Endothelial cell of umbilical vein (primary cell): Measurements from ENCODE around the gene SMAD2. TPM values are rescaled to one million over a fixed set of nuclear protein-coding genes. Genes with fewer than 3 reads are reported as not detected.

Experiments
- BruUV-seq: library from RNA; stranded (reverse); fragments of 400-500 nt; replicated peaks from 2 replicates; lab custom pipeline; 2021; lab: Mats Ljungman, UMichigan
- CTCF ChIA-PET: fragments of 300-600, 350-600 bp; sonication (Branson Sonifier 250); formaldehyde crosslinking; loops from one replicate; lab custom pipeline; 2021; ENCODE audit warnings: antibody characterized with exemption, inconsistent platforms; lab: Charles Lee
- POLR2A ChIA-PET: fragments of 300-600, 350-600 bp; sonication (Branson Sonifier 250); formaldehyde crosslinking; loops from one replicate; lab custom pipeline; 2021; ENCODE audit warnings: antibody characterized with exemption, inconsistent platforms; lab: Charles Lee
- DNase-seq: peaks from one replicate; pipeline ENCODE4 v3.0.0-alpha.2; 2011; ENCODE audit warnings: low read depth, low spot score
- FAIRE-seq: peaks from 2 replicates; lab custom pipeline; 2011; peaks lifted over from hg19 to GRCh38; lab: Jason Lieb, UNC
- H2AFZ ChIP-seq: 2 replicates; pipeline ENCODE4 v1.6.0; 2012; ENCODE audit warnings: low read depth, low read length, control low read depth, inconsistent platforms
- H3K27ac ChIP-seq: 2 replicates; pipeline ENCODE4 v1.5.1; 2011; ENCODE audit warnings: low read depth, mild to moderate bottlenecking, control low read depth, low read length, moderate library complexity; ENCODE audit not compliant: insufficient read depth
- H3K27me3 ChIP-seq, 2 experiments: 2 replicates each; pipeline versions ENCODE4 v1.6.0 to v1.6.1; 2011; ENCODE audit warnings: low read length in 2 of 2, mixed read lengths in 1 of 2; ENCODE audit not compliant: control insufficient read depth in 2 of 2, insufficient read depth in 2 of 2
- H3K36me3 ChIP-seq, 2 experiments: 2 replicates in 1 of 2; 3 replicates in 1 of 2; pipeline ENCODE4 v1.5.1; 2011; ENCODE audit warnings: low read length in 2 of 2, mild to moderate bottlenecking in 1 of 2, moderate library complexity in 1 of 2; ENCODE audit not compliant: control insufficient read depth in 2 of 2, insufficient read depth in 2 of 2; ENCODE audit errors: extremely low read depth in 1 of 2
- H3K4me1 ChIP-seq: 3 replicates; pipeline ENCODE4 v1.5.1; 2011; ENCODE audit warnings: mild to moderate bottlenecking, low read length; ENCODE audit not compliant: control insufficient read depth, insufficient read depth; ENCODE audit errors: extremely low read depth
- H3K4me2 ChIP-seq: 2 replicates; pipeline ENCODE4 v1.6.1; 2011; ENCODE audit warnings: low read length, control low read depth, mixed read lengths; ENCODE audit not compliant: insufficient read depth
- H3K4me3 ChIP-seq, 3 experiments: fragments of 200-600 bp in 1 of 3; sonication (generic), shearing (Covaris generic) in 1 of 3; replicated peaks in 1 of 3; 2 replicates each; pipeline ENCODE4 v1.5.1; 2011 to 2016; ENCODE audit warnings: control low read depth in 3 of 3, low read length in 3 of 3, mild to moderate bottlenecking in 2 of 3, inconsistent platforms in 1 of 3, low read depth in 1 of 3, moderate library complexity in 1 of 3; ENCODE audit not compliant: insufficient read depth in 1 of 3
- H3K79me2 ChIP-seq: 2 replicates; pipeline ENCODE4 v1.6.0; 2012; ENCODE audit warnings: low read length, inconsistent platforms; ENCODE audit not compliant: control insufficient read depth, insufficient read depth
- H3K9ac ChIP-seq: replicated peaks from 2 replicates; pipeline ENCODE3; 2011; ENCODE audit warnings: low read length, control low read depth; ENCODE audit not compliant: insufficient read depth; ENCODE audit errors: extremely low read depth
- H3K9me1 ChIP-seq: replicated peaks from 3 replicates; pipeline ENCODE4 v1.6.0; 2011; ENCODE audit warnings: mild to moderate bottlenecking, low read length; ENCODE audit not compliant: control insufficient read depth, insufficient read depth; ENCODE audit errors: extremely low read depth
- H3K9me3 ChIP-seq: replicated peaks from 2 replicates; pipeline ENCODE4 v1.5.1; 2012; ENCODE audit warnings: low read length, inconsistent platforms; ENCODE audit not compliant: control insufficient read depth, insufficient read depth
- H4K20me1 ChIP-seq: replicated peaks from 2 replicates; pipeline ENCODE3; 2011; ENCODE audit warnings: mild to moderate bottlenecking, low read length; ENCODE audit not compliant: control insufficient read depth, insufficient read depth; ENCODE audit errors: extremely low read depth
- EZH2 ChIP-seq: IDR thresholded peaks from 2 replicates; pipeline ENCODE4 v1.6.1; 2012; ENCODE audit warnings: borderline replicate concordance, low read depth, mild to moderate bottlenecking, moderate library complexity, low read length, inconsistent platforms; ENCODE audit not compliant: severe bottlenecking
- FOS ChIP-seq: IDR thresholded peaks from 2 replicates; pipeline ENCODE4 v1.6.1; 2011; ENCODE audit warnings: mild to moderate bottlenecking, low read length, moderate library complexity, borderline replicate concordance; ENCODE audit not compliant: insufficient read depth
- GATA2 ChIP-seq: IDR thresholded peaks from 2 replicates; pipeline ENCODE4 v1.7.0; 2011; ENCODE audit warnings: low read depth, mild to moderate bottlenecking, moderate library complexity, mixed read lengths, low read length; ENCODE audit not compliant: insufficient read length, insufficient read depth
- JUN ChIP-seq: IDR thresholded peaks from 2 replicates; pipeline ENCODE4 v1.6.1; 2011; ENCODE audit warnings: borderline replicate concordance, low read depth; ENCODE audit not compliant: insufficient read length, insufficient read depth
- MYC ChIP-seq: IDR thresholded peaks from one replicate; pipeline ENCODE4 v1.6.1; 2011; ENCODE audit warnings: mild to moderate bottlenecking, low read depth, low read length
- POLR2A ChIP-seq: IDR thresholded peaks from 2 replicates; pipeline ENCODE4 v1.6.1; 2012; ENCODE audit warnings: low read depth, mild to moderate bottlenecking, control low read depth, low read length
- POLR2AphosphoS5 ChIP-seq: IDR thresholded peaks from 2 replicates; pipeline ENCODE4 v1.6.1; 2012; ENCODE audit warnings: low read depth, mild to moderate bottlenecking, control low read depth, low read length, moderate library complexity; ENCODE audit not compliant: insufficient read depth
- dilution Hi-C: fragments of 300-500 bp; cut with MboI; formaldehyde crosslinking; loops from one replicate; pipeline ENCODE4 v1.15.0; 2019; ENCODE audit warnings: low sequenced_read_pairs; ENCODE audit not compliant: extremely low pct_ligation_motif_present
- intact Hi-C: fragments of 100-400 bp; cut with micrococcal nuclease; formaldehyde crosslinking; loops from one replicate; pipeline ENCODE4 v1.10.0; 2022
- polyA plus RNA-seq, 4 experiments: library from polyadenylated mRNA; depleted of rRNA in 3 of 4; stranded (reverse) in 3 of 4; unstranded in 1 of 4; fragments of >200 nt; gene quantifications; 2 replicates each; pipeline versions ENCODE4 v1.2.1 to v1.2.3, GENCODE V29; 2011 to 2012; ENCODE audit warnings: missing spikeins in 1 of 4
- total RNA-seq: library from RNA; stranded (reverse); gene quantifications from 2 replicates; pipeline ENCODE4 v1.2.3, GENCODE V29; 2021
- TF ChIP-seq, protein P1 (sequence below): IDR thresholded peaks from 2 replicates; pipeline ENCODE4 v1.6.1; 2011; ENCODE audit not compliant: insufficient read depth, insufficient read length
- TF ChIP-seq, protein P2 (sequence below), 2 donors: IDR thresholded peaks; 1 replicate in 1 of 2; 2 replicates in 1 of 2; pipeline ENCODE4 v1.5.1; 2011; ENCODE audit warnings: low read length in 2 of 2, mild to moderate bottlenecking in 2 of 2, moderate library complexity in 2 of 2, control low read depth in 1 of 2, inconsistent platforms in 1 of 2, low read depth in 1 of 2; ENCODE audit not compliant: insufficient read depth in 1 of 2; ENCODE audit errors: extremely low read depth in 1 of 2

The SMAD2 gene
- total and polyA plus RNA-seq, 2 donors (not counting 3 experiments of a cell fraction or from before 2014, with no cell fraction given) = 40.3 to 123 TPM

DNA sequence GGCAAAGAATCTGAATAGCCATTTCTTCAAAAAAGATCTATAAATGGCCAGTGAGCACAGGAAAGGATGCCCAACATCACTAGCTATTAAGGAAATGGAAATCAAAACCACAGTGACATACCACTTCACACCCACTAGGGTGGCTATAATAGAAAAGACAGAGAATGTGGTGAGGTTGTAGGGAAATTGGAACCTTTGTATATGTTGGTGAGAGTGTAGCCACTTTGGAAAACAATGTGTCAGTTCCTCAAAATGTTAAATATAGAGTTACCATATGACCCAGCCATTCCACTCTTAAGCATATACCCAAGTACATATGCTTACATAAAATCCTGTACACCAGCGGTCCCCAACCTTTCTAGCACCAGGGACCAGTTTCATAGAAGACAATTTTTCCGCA, 152.8 kb downstream of the SMAD2 start:
- no peak overlapping the region for H3K27ac ChIP-seq
- H3K9ac ChIP-seq = no peak overlapping the region
- H2AFZ ChIP-seq = no peak overlapping the region
- ChIA-PET POLR2A (no interaction called here), CTCF (interaction anchor here (1.0 to 1.5 kb wide), 3 partner anchors 10 to 230 kb away, joined by 3 to 7 read pairs (median 4); no protein-coding TSS in a partner anchor)
- no peak for TF ChIP-seq MYC
- TF ChIP-seq, protein P1, sequence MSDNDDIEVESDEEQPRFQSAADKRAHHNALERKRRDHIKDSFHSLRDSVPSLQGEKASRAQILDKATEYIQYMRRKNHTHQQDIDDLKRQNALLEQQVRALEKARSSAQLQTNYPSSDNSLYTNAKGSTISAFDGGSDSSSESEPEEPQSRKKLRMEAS = no peak
- no peak for TF ChIP-seq GATA2
- TF ChIP-seq, protein P2, sequence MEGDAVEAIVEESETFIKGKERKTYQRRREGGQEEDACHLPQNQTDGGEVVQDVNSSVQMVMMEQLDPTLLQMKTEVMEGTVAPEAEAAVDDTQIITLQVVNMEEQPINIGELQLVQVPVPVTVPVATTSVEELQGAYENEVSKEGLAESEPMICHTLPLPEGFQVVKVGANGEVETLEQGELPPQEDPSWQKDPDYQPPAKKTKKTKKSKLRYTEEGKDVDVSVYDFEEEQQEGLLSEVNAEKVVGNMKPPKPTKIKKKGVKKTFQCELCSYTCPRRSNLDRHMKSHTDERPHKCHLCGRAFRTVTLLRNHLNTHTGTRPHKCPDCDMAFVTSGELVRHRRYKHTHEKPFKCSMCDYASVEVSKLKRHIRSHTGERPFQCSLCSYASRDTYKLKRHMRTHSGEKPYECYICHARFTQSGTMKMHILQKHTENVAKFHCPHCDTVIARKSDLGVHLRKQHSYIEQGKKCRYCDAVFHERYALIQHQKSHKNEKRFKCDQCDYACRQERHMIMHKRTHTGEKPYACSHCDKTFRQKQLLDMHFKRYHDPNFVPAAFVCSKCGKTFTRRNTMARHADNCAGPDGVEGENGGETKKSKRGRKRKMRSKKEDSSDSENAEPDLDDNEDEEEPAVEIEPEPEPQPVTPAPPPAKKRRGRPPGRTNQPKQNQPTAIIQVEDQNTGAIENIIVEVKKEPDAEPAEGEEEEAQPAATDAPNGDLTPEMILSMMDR (IDR thresholded peaks at IDR 0.05; ENCODE audit: extremely low read depth in 1 of 2, insufficient read depth in 1 of 2, low read depth in 1 of 2, low read length in 2 of 2) = no peak
- TF ChIP-seq FOS = no peak
- no peak for TF ChIP-seq POLR2A
- no peak for TF ChIP-seq JUN
- no peak for TF ChIP-seq EZH2
- TF ChIP-seq POLR2AphosphoS5 = no peak
- no peaks in the 10 kb centered on the region for H3K79me2 ChIP-seq
- H3K9me3 ChIP-seq = no peaks in the 10 kb centered on the region
- dilution Hi-C loops (no loop called here), intact Hi-C loops (no loop called here)
- no peak overlapping the region for H3K4me3 ChIP-seq
- no peaks in the 10 kb centered on the region for H3K9me1 ChIP-seq
- no TSS peak for BruUV-seq
- no peaks in the 10 kb centered on the region for H3K36me3 ChIP-seq
- DNase-seq (no peak), FAIRE-seq (no peak)
- H3K27me3 ChIP-seq = peaks cover 4 to 5% of the 10 kb centered on the region in 2 experiments
- no peaks in the 10 kb centered on the region for H4K20me1 ChIP-seq
- H3K4me1 ChIP-seq = no peaks in the 10 kb centered on the region
- H3K4me2 ChIP-seq = no peak overlapping the region
